Keratinocyte (primary cell): ENCODE data around the gene ZBTB46. TPM values are rescaled to one million over a fixed set of nuclear protein-coding genes. Genes with fewer than 3 reads are reported as not detected.
A peak's percentile ranks its signal among the peaks of the same experiment; 100 is the strongest.

Source experiments
- DNase-seq: peaks from one replicate; pipeline ENCODE4 v3.0.0-alpha.2; 2011; ENCODE audit warnings: low read depth, missing footprints, low spot score
- FAIRE-seq: peaks from 2 replicates; lab custom pipeline; 2011; peaks lifted over from hg19 to GRCh38; lab: Jason Lieb, UNC
- H2AFZ ChIP-seq: 2 replicates; pipeline ENCODE4 v1.6.0; 2012; ENCODE audit warnings: low read length, control low read depth, inconsistent platforms; ENCODE audit not compliant: control insufficient read depth
- H3K27ac ChIP-seq: 2 replicates; pipeline ENCODE4 v1.5.1; 2011; ENCODE audit warnings: low read length; ENCODE audit not compliant: control insufficient read depth, insufficient read depth
- H3K27me3 ChIP-seq: 3 replicates; pipeline ENCODE4 v1.6.0; 2011; ENCODE audit warnings: low read length; ENCODE audit not compliant: control insufficient read depth, insufficient read depth; ENCODE audit errors: extremely low read depth
- H3K36me3 ChIP-seq, 2 experiments: 2 replicates in 1 of 2; 3 replicates in 1 of 2; pipeline ENCODE4 v1.5.1; 2011; ENCODE audit warnings: low read length in 2 of 2, mild to moderate bottlenecking in 1 of 2; ENCODE audit not compliant: control insufficient read depth in 2 of 2, insufficient read depth in 2 of 2; ENCODE audit errors: extremely low read depth in 1 of 2
- H3K4me1 ChIP-seq: 3 replicates; pipeline ENCODE4 v1.5.1; 2011; ENCODE audit warnings: low read length; ENCODE audit not compliant: control insufficient read depth, insufficient read depth; ENCODE audit errors: extremely low read depth
- H3K4me2 ChIP-seq: 3 replicates; pipeline ENCODE4 v1.6.0; 2011; ENCODE audit warnings: low read depth, low read length; ENCODE audit not compliant: control insufficient read depth, insufficient read depth; ENCODE audit errors: extremely low read depth
- H3K4me3 ChIP-seq, 3 experiments: fragments of 200-600 bp in 1 of 3; sonication (generic) in 1 of 3; 2 replicates in 2 of 3; 3 replicates in 1 of 3; pipeline ENCODE4 v1.5.1; 2011 to 2016; ENCODE audit warnings: low read length in 3 of 3, mild to moderate bottlenecking in 3 of 3, control low read depth in 2 of 3, inconsistent platforms in 1 of 3, low read depth in 1 of 3, mixed read lengths in 1 of 3, mixed run types in 1 of 3, moderate library complexity in 1 of 3; ENCODE audit not compliant: control insufficient read depth in 2 of 3, insufficient read depth in 2 of 3; ENCODE audit errors: extremely low read depth in 1 of 3
- H3K79me2 ChIP-seq: 2 replicates; pipeline ENCODE4 v1.6.0; 2012; ENCODE audit warnings: low read length; ENCODE audit not compliant: control insufficient read depth, insufficient read depth
- H3K9ac ChIP-seq: 3 replicates; pipeline ENCODE4 v1.6.0; 2011; ENCODE audit warnings: low read length; ENCODE audit not compliant: control insufficient read depth, insufficient read depth; ENCODE audit errors: extremely low read depth
- H3K9me1 ChIP-seq: 3 replicates; pipeline ENCODE4 v1.6.0; 2011; ENCODE audit warnings: low read length; ENCODE audit not compliant: control insufficient read depth, insufficient read depth; ENCODE audit errors: extremely low read depth
- H3K9me3 ChIP-seq: 2 replicates; pipeline ENCODE4 v1.5.1; 2012; ENCODE audit warnings: low read depth, low read length; ENCODE audit not compliant: control insufficient read depth
- H4K20me1 ChIP-seq: 3 replicates; pipeline ENCODE4 v1.6.0; 2011; ENCODE audit warnings: low read length; ENCODE audit not compliant: control insufficient read depth, insufficient read depth; ENCODE audit errors: extremely low read depth
- EZH2 ChIP-seq: IDR thresholded peaks from one replicate; pipeline ENCODE4 v1.6.1; 2012; ENCODE audit warnings: inconsistent platforms, mild to moderate bottlenecking, low read length, moderate library complexity
- dilution Hi-C: fragments of 300-500 bp; cut with MboI; formaldehyde crosslinking; loops from one replicate; pipeline ENCODE4 v1.7.0; 2020; ENCODE audit warnings: low sequenced_read_pairs; ENCODE audit not compliant: extremely low pct_ligation_motif_present
- polyA plus RNA-seq, 5 experiments: library from polyadenylated mRNA; depleted of rRNA in 3 of 5; stranded (reverse) in 3 of 5; stranded (forward) in 1 of 5; unstranded in 1 of 5; fragments of >200 nt; gene quantifications; 1 replicate in 1 of 5; 2 replicates in 3 of 5; 3 replicates in 1 of 5; pipeline versions ENCODE4 v1.2.1 to v1.2.3, GENCODE V29; 2011 to 2012; ENCODE audit warnings: missing spikeins in 2 of 5, low read depth in 1 of 5, low replicate concordance in 1 of 5
- TF ChIP-seq, protein P1 (sequence below), 3 experiments: IDR thresholded peaks in 1 of 3; conservative IDR thresholded peaks in 1 of 3; optimal IDR thresholded peaks in 1 of 3; 2 replicates in 2 of 3; 3 replicates in 1 of 3; pipeline versions ENCODE3 to v1.5.1; 2011; ENCODE audit warnings: low read length in 3 of 3, mild to moderate bottlenecking in 3 of 3, moderate library complexity in 2 of 3, control low read depth in 1 of 3, inconsistent platforms in 1 of 3; ENCODE audit not compliant: insufficient read depth in 2 of 3; ENCODE audit errors: extremely low read depth in 1 of 3

The ZBTB46 gene
- polyA plus RNA-seq, 1 donor (not counting 4 experiments of a cell fraction or from before 2014, with no cell fraction given) = 0.12 TPM

DNA sequence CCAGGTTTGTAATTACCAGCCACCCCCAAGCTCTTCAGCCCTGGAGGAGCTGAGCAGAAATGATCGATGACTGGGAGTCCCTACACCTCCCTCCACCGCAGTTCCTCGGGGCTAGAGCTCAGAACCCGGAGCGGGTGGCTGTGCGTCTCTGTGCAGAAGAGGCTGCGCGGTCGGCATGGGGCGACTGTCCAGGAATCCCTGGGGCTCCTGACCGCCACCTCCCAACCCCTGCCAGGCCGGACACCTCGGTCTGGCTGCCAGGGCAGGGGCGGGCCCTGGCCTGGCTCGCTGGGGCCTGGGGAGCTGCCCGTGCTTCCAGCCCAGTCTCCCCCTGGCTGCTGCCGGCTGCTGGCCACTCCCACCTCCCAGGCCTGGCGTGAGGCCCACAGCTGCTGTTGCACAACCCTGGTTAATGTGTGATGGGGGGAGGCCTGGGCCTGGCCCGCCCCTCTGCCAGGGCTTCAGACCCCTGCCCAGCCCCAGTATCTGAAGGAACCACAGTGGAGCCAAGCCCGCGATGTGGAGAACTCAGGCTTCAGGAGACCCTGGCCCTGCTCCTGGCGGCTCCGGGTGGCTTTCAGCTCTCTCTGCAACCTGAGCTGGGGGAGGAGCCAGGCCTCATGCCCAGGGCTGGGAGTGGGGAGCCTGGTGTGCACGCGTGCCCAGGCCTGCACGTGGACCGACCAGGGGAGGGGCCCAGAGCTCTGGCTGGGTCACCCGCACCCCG is 90.3 kb downstream of the ZBTB46 start:
- H3K36me3 ChIP-seq = peaks cover 8 to 12% of the 10 kb centered on the region in 2 experiments
- H3K4me2 ChIP-seq = peak overlapping the region; percentile 85
- H3K4me3 ChIP-seq = peak overlapping the region; percentile 51 to 79 (median 73)
- FAIRE-seq (peak; percentile 69), DNase-seq (peak; percentile 30)
- peak overlapping the region; percentile 32 for H2AFZ ChIP-seq
- peak overlapping the region; percentile 69 for H3K9ac ChIP-seq
- H3K27me3 ChIP-seq = no peaks in the 10 kb centered on the region
- no peaks in the 10 kb centered on the region for H4K20me1 ChIP-seq
- H3K9me3 ChIP-seq = no peaks in the 10 kb centered on the region
- H3K27ac ChIP-seq = peak overlapping the region; percentile 28
- dilution Hi-C loops = no loop called here
- no peaks in the 10 kb centered on the region for H3K9me1 ChIP-seq
- TF ChIP-seq EZH2 = no peak
- TF ChIP-seq, protein P1, sequence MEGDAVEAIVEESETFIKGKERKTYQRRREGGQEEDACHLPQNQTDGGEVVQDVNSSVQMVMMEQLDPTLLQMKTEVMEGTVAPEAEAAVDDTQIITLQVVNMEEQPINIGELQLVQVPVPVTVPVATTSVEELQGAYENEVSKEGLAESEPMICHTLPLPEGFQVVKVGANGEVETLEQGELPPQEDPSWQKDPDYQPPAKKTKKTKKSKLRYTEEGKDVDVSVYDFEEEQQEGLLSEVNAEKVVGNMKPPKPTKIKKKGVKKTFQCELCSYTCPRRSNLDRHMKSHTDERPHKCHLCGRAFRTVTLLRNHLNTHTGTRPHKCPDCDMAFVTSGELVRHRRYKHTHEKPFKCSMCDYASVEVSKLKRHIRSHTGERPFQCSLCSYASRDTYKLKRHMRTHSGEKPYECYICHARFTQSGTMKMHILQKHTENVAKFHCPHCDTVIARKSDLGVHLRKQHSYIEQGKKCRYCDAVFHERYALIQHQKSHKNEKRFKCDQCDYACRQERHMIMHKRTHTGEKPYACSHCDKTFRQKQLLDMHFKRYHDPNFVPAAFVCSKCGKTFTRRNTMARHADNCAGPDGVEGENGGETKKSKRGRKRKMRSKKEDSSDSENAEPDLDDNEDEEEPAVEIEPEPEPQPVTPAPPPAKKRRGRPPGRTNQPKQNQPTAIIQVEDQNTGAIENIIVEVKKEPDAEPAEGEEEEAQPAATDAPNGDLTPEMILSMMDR (optimal IDR thresholded peaks at IDR 0.05 in 1 of 3, IDR thresholded peaks at IDR 0.05 in 1 of 3, conservative IDR thresholded peaks at IDR 0.05 in 1 of 3; ENCODE audit: extremely low read depth in 1 of 3, insufficient read depth in 2 of 3, low read length in 3 of 3) = peak in 1 of 3 experiments; percentile 34
- peaks cover 30% of the 10 kb centered on the region for H3K4me1 ChIP-seq
- no peaks in the 10 kb centered on the region for H3K79me2 ChIP-seq

DNA sequence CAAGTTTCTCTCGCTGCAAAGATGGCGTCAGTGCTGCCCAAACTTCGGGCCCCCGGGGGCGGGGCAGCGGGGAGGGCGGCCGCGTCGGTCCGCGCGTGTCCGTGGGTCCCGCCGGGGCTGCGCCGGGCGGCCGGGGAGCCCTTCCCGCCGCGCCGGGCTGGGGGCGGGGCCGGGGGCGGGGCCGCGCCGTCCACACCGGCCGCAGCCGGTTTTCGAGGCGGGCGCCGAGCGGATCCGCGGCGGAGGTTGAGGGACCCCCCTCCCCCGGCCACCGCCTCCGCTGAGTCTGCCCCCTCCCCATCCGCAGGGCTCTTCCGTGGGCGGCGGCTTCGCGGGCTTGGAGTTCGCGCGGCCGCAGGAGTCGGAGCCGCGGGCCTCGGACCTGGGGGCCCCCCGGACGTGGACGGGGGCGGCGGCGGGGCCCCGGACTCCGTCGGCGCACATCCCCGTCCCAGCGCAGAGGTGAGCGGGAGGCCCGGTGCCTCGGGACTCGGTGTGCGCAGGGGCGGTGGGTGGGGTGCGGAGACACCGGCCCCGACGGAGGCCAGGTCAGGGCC is 90.9 kb downstream of the ZBTB46 start:
- no peaks in the 10 kb centered on the region for H3K9me3 ChIP-seq
- peak overlapping the region; percentile 28 for H3K27ac ChIP-seq
- H3K27me3 ChIP-seq = no peaks in the 10 kb centered on the region
- H3K9ac ChIP-seq = peak overlapping the region; percentile 69
- H3K4me2 ChIP-seq = peak overlapping the region; percentile 85
- H3K4me3 ChIP-seq = peak overlapping the region; percentile 51 to 79 (median 73)
- dilution Hi-C loops = no loop called here
- TF ChIP-seq EZH2 = no peak
- TF ChIP-seq, protein P1 (optimal IDR thresholded peaks at IDR 0.05 in 1 of 3, IDR thresholded peaks at IDR 0.05 in 1 of 3, conservative IDR thresholded peaks at IDR 0.05 in 1 of 3; ENCODE audit: extremely low read depth in 1 of 3, insufficient read depth in 2 of 3, low read length in 3 of 3) = no peak
- H4K20me1 ChIP-seq = no peaks in the 10 kb centered on the region
- DNase-seq (no peak), FAIRE-seq (no peak)
- H3K79me2 ChIP-seq = no peaks in the 10 kb centered on the region
- peaks cover 30% of the 10 kb centered on the region for H3K4me1 ChIP-seq
- H3K9me1 ChIP-seq = no peaks in the 10 kb centered on the region
- peak overlapping the region; percentile 12 for H2AFZ ChIP-seq
- H3K36me3 ChIP-seq = peaks cover 10 to 13% of the 10 kb centered on the region in 2 experiments
